GM12878 (cell line): ENCODE results near the gene FOLR2. TPM values are rescaled to one million over a fixed set of nuclear protein-coding genes. Genes with fewer than 3 reads are reported as not detected.

Experiments used
- ATAC-seq: fragments of 200-7000 bp; cut with Tn5 transposase; 3 replicates; pipeline ENCODE4 v1.9.1; 2020; ENCODE audit warnings: mild to moderate bottlenecking, moderate library complexity
- BruUV-seq: library from RNA; stranded (reverse); fragments of 400-500 nt; replicated peaks from 2 replicates; lab custom pipeline; 2021; lab: Mats Ljungman, UMichigan
- CTCF ChIA-PET: fragments of 300-600 bp; sonication (Branson Sonifier 250); formaldehyde crosslinking; extraction: SDS; loops from one replicate; lab custom pipeline; 2021; ENCODE audit warnings: inconsistent platforms; lab: Yijun Ruan, JAX
- POLR2A ChIA-PET: fragments of 350-600 bp; formaldehyde crosslinking; extraction: SDS; loops from one replicate; lab custom pipeline; 2021; ENCODE audit warnings: inconsistent platforms; lab: Charles Lee
- RAD21 ChIA-PET: fragments of 300-600 bp; sonication (Branson Sonifier 250); formaldehyde crosslinking; loops from one replicate; lab custom pipeline; 2023; ENCODE audit warnings: antibody characterized with exemption; ENCODE audit not compliant: unreplicated experiment; lab: Charles Lee
- SMC1A ChIA-PET: fragments of 300-600 bp; sonication (Branson Sonifier 250); formaldehyde crosslinking; loops from one replicate; lab custom pipeline; 2023; ENCODE audit not compliant: unreplicated experiment, uncharacterized antibody; lab: Charles Lee
- DNase-seq: peaks from one replicate; pipeline ENCODE4 v3.0.0-alpha.2; 2011; ENCODE audit warnings: low read depth, low spot score
- FAIRE-seq: peaks from 3 replicates; lab custom pipeline; 2011; peaks lifted over from hg19 to GRCh38; lab: Jason Lieb, UNC
- H2AFZ ChIP-seq: 2 replicates; pipeline ENCODE4 v1.6.0; 2011; ENCODE audit warnings: low read depth, low read length, control low read depth; ENCODE audit not compliant: control insufficient read depth
- H3K27ac ChIP-seq: 2 replicates; pipeline ENCODE4 v1.5.1; 2011; ENCODE audit warnings: control low read depth; ENCODE audit not compliant: control insufficient read depth, insufficient read depth
- H3K27me3 ChIP-seq, 2 experiments: replicated peaks in 1 of 2; 2 replicates each; pipeline versions ENCODE4 v1.6.0 to v1.6.1; 2011; ENCODE audit warnings: low read length in 1 of 2; ENCODE audit not compliant: control insufficient read depth in 2 of 2, insufficient read depth in 2 of 2
- H3K36me3 ChIP-seq, 2 experiments: 2 replicates each; pipeline ENCODE4 v1.5.1; 2011; ENCODE audit warnings: low read length in 1 of 2; ENCODE audit not compliant: control insufficient read depth in 2 of 2, insufficient read depth in 2 of 2
- H3K4me1 ChIP-seq: 2 replicates; pipeline ENCODE4 v1.6.1; 2011; ENCODE audit warnings: mild to moderate bottlenecking, low read length, moderate library complexity, mixed read lengths; ENCODE audit not compliant: control insufficient read depth, insufficient read depth
- H3K4me2 ChIP-seq: 2 replicates; pipeline ENCODE4 v1.6.0; 2011; ENCODE audit warnings: control low read depth; ENCODE audit not compliant: control insufficient read depth, insufficient read depth
- H3K4me3 ChIP-seq: fragments of 200-600 bp; sonication (generic); 2 replicates; pipeline ENCODE4 v1.5.1; 2016
- H3K79me2 ChIP-seq: 2 replicates; pipeline ENCODE4 v1.6.0; 2011; ENCODE audit warnings: low read length; ENCODE audit not compliant: control insufficient read depth, insufficient read depth
- H3K9ac ChIP-seq: 2 replicates; pipeline ENCODE4 v1.8.0; 2011; ENCODE audit warnings: low read length, control low read depth, mixed read lengths; ENCODE audit not compliant: control insufficient read depth, insufficient read depth
- H3K9me3 ChIP-seq: replicated peaks from 3 replicates; pipeline ENCODE4 v1.5.1; 2011; ENCODE audit warnings: mild to moderate bottlenecking, low read length; ENCODE audit not compliant: control insufficient read depth, insufficient read depth
- H4K20me1 ChIP-seq: 2 replicates; pipeline ENCODE4 v1.6.0; 2011; ENCODE audit not compliant: control insufficient read depth, insufficient read depth
- ELK1 ChIP-seq: IDR thresholded peaks from 2 replicates; pipeline ENCODE4 v1.6.1; 2012; ENCODE audit warnings: low read depth, low read length, improper control_type of control experiment
- GATAD2B ChIP-seq: fragments of 450-650 bp; conservative IDR thresholded peaks from 2 replicates; pipeline ENCODE4 v1.6.1; 2017; ENCODE audit warnings: low read depth, mild to moderate bottlenecking, moderate library complexity
- IRF5 ChIP-seq: fragments of 450-650 bp; IDR thresholded peaks from 2 replicates; pipeline ENCODE4 v1.6.1; 2017; ENCODE audit warnings: borderline replicate concordance
- SMAD1 ChIP-seq: fragments of 450-650 bp; IDR thresholded peaks from 2 replicates; pipeline ENCODE4 v1.6.1; 2018; ENCODE audit warnings: mild to moderate bottlenecking, low read depth; ENCODE audit not compliant: partially characterized antibody
- TAF1 ChIP-seq: IDR thresholded peaks from 2 replicates; pipeline ENCODE4 v1.6.1; 2011; ENCODE audit warnings: mild to moderate bottlenecking, low read depth, low read length, borderline replicate concordance
- WGBS: methylation state at CpG from one replicate; pipeline ENCODE4 v1.1.6; 2016; ENCODE audit warnings: low lambda C conversion rate; ENCODE audit not compliant: insufficient replicate concordance, insufficient coverage; ENCODE audit errors: missing lambda C conversion rate; 5-methylcytosine and 5-hydroxymethylcytosine counted together
- in situ Hi-C: fragments of 300-500 bp; cut with MboI; formaldehyde crosslinking; loops from 9 replicates; pipeline ENCODE4 v1.14.3; 2018; ENCODE audit warnings: mixed read lengths
- intact Hi-C: fragments of 100-400 bp; cut with micrococcal nuclease; formaldehyde crosslinking; loops from one replicate; pipeline ENCODE4 v1.14.2; 2022; ENCODE audit not compliant: unreplicated experiment
- polyA plus RNA-seq, 11 experiments: library from polyadenylated mRNA; depleted of rRNA in 4 of 11; unstranded in 6 of 11; stranded (reverse) in 5 of 11; fragments of >200 nt; fragmentation: Nextera tagmentation in 4 of 11; fragmentation: Illumina TruSeq in 1 of 11; extraction: Ambion mirVana in 4 of 11; extraction: Trizol in 1 of 11; gene quantifications; 1 replicate in 1 of 11; 2 replicates in 10 of 11; pipeline versions ENCODE4 v1.2.1 to v1.2.3, GENCODE V29; 2011 to 2016; ENCODE audit warnings: inconsistent platforms in 2 of 11, missing spikeins in 2 of 11, low read depth in 1 of 11
- total RNA-seq, 4 experiments: library from RNA; depleted of rRNA in 3 of 4; stranded (reverse); fragments of >200 nt in 3 of 4; fragmentation: Illumina TruSeq in 1 of 4; extraction: Trizol in 1 of 4; gene quantifications; 2 replicates each; pipeline versions ENCODE4 v1.2.1 to v1.2.3, GENCODE V29; 2013 to 2021
- TF ChIP-seq, protein P1 (sequence below): IDR thresholded peaks from 2 replicates; pipeline ENCODE4 v1.6.1; 2012; ENCODE audit warnings: mild to moderate bottlenecking, low read depth, low read length

The FOLR2 gene
- total and polyA plus RNA-seq, 10 of the 15 experiments (the other 5 are each of a cell fraction or from before 2014, with no cell fraction given), result 0.10 to 11.1 (median 1.9) TPM

DNA sequence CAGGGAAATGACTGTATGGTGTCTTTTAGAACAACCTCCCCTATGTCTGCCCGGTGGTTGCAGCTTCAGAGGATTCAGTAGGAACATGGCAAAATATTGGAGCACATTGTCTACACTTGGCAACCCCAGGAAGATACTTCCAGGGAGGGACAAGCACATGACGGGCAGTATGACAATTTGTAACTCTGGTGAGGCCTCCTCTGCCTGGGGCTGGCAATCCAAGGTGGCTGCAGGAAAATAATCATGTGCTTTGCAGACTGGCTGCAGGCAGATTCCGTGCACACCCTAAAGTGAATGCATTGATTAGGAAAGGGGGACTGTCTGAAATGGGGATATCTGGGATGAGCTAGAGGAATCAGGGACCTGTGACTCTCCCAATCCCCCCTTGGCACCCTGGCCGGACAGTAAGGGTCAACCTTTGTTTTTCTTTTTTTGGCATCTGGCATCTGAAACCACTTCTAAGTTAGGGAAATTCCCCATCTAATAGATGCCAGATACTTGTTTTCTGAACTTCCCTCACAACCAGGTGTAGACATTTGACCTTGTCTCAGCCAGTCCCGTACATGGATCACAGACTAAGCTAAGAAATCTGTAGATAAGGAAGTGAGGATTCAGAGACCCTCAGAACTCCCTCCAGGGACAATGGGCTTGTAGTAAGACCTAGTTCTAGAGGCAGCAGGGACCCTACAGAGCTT lies 37.9 kb downstream of the FOLR2 start:
- no peak for TF ChIP-seq GATAD2B
- no peak for TF ChIP-seq IRF5
- intact Hi-C loops (no loop called here), in situ Hi-C loops (no loop called here)
- Histone ChIP-seq H4K20me1 (no peaks in the 10 kb centered on the region), H3K4me1 (no peaks in the 10 kb centered on the region), H3K9me3 (peaks cover 4% of the 10 kb centered on the region; the same call in 2 of the 3 replicates), H3K27ac (no peak overlapping the region), H3K36me3 (no peaks in the 10 kb centered on the region), H3K4me3 (no peak overlapping the region), H3K79me2 (no peaks in the 10 kb centered on the region), H3K4me2 (no peak overlapping the region), H3K27me3 (no peaks in the 10 kb centered on the region), H3K9ac (no peak overlapping the region), H2AFZ (no peak overlapping the region)
- ChIA-PET CTCF (interaction anchor here (0.6 to 1.4 kb wide), 5 partner anchors 14 to 176 kb away, joined by 3 to 5 read pairs (median 4); no protein-coding TSS in a partner anchor), RAD21 (no interaction called here), POLR2A (interaction anchor here (0.6 to 0.7 kb wide), 2 partner anchors 31 to 82 kb away, joined by 3 read pairs; no protein-coding TSS in a partner anchor), SMC1A (interaction anchor here (0.5 to 1.2 kb wide), 4 partner anchors 12 to 190 kb away, joined by 3 to 5 read pairs (median 3); no protein-coding TSS in a partner anchor)
- FAIRE-seq (no peak), DNase-seq (no peak), ATAC-seq (no peak)
- 53% methylated on average over 5 of the region's 5 CpGs for WGBS
- BruUV-seq, result no TSS peak

- CTCF ChIA-PET, result no interaction called here
- FAIRE-seq, result no peak
- Histone ChIP-seq H3K9me3 (peaks cover 4% of the 10 kb centered on the region; the same call in 2 of the 3 replicates), H3K36me3 (no peaks in the 10 kb centered on the region), H3K79me2 (no peaks in the 10 kb centered on the region), H3K4me3 (no peak overlapping the region), H3K4me2 (no peak overlapping the region), H3K27me3 (no peaks in the 10 kb centered on the region), H3K27ac (no peak overlapping the region), H2AFZ (no peak overlapping the region), H3K4me1 (no peaks in the 10 kb centered on the region), H3K9ac (no peak overlapping the region), H4K20me1 (no peaks in the 10 kb centered on the region)
- in situ Hi-C loops, result no loop called here
- RAD21 ChIA-PET, result no interaction called here
- no peak for ATAC-seq
- SMC1A ChIA-PET, result no interaction called here
- POLR2A ChIA-PET, result no interaction called here
- no TSS peak for BruUV-seq
- TF ChIP-seq, protein P1, sequence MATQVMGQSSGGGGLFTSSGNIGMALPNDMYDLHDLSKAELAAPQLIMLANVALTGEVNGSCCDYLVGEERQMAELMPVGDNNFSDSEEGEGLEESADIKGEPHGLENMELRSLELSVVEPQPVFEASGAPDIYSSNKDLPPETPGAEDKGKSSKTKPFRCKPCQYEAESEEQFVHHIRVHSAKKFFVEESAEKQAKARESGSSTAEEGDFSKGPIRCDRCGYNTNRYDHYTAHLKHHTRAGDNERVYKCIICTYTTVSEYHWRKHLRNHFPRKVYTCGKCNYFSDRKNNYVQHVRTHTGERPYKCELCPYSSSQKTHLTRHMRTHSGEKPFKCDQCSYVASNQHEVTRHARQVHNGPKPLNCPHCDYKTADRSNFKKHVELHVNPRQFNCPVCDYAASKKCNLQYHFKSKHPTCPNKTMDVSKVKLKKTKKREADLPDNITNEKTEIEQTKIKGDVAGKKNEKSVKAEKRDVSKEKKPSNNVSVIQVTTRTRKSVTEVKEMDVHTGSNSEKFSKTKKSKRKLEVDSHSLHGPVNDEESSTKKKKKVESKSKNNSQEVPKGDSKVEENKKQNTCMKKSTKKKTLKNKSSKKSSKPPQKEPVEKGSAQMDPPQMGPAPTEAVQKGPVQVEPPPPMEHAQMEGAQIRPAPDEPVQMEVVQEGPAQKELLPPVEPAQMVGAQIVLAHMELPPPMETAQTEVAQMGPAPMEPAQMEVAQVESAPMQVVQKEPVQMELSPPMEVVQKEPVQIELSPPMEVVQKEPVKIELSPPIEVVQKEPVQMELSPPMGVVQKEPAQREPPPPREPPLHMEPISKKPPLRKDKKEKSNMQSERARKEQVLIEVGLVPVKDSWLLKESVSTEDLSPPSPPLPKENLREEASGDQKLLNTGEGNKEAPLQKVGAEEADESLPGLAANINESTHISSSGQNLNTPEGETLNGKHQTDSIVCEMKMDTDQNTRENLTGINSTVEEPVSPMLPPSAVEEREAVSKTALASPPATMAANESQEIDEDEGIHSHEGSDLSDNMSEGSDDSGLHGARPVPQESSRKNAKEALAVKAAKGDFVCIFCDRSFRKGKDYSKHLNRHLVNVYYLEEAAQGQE, result no peak
- TF ChIP-seq SMAD1 (no peak), ELK1 (no peak), TAF1 (no peak)
- DNase-seq, result no peak
- intact Hi-C loops, result no loop called here
- WGBS, result 62% methylated on average over 2 of the region's 2 CpGs
Measured at GRCh38 chr11:72257570-72257969, 41.0 kb downstream of the FOLR2 start.
